GM13976 (cell line): ENCODE measurements around the gene IL17RB.

Experiments used
- DNase-seq: peaks from one replicate; pipeline ENCODE4 v3.0.0; 2012; ENCODE audit warnings: low spot score
- CTCF ChIP-seq: IDR thresholded peaks from 2 replicates; pipeline ENCODE4 v1.5.1; 2012; ENCODE audit warnings: borderline replicate concordance, mild to moderate bottlenecking; ENCODE audit not compliant: insufficient read depth; ENCODE audit errors: extremely low read depth, missing control alignments, control extremely low read depth
- in situ Hi-C: fragments of 300-500 bp; cut with MboI; formaldehyde crosslinking; loops from one replicate; pipeline ENCODE4 v1.12.0; 2022; ENCODE audit warnings: low sequenced_read_pairs, mixed read lengths, inconsistent platforms; ENCODE audit not compliant: unreplicated experiment

The IL17RB gene

GRCh38 chr3:53812434-53812833 lies 33.9 kb upstream of the IL17RB start:
- in situ Hi-C loops, result no loop called here
- TF ChIP-seq CTCF, result no peak
- no peak for DNase-seq

- DNase-seq, result no peak
- no peak for TF ChIP-seq CTCF
- in situ Hi-C loops, result no loop called here
Observed at GRCh38 chr3:53813229-53813628, 33.1 kb upstream of the IL17RB start.

GRCh38 chr3:53813876-53814275 lies 32.5 kb upstream of the IL17RB start:
- DNase-seq, result no peak
- TF ChIP-seq CTCF, result no peak
- in situ Hi-C loops, result no loop called here

GRCh38 chr3:53815067-53815466 lies 31.3 kb upstream of the IL17RB start:
- no peak for DNase-seq
- in situ Hi-C loops, result no loop called here
- no peak for TF ChIP-seq CTCF

GRCh38 chr3:53815651-53816050 lies 30.7 kb upstream of the IL17RB start:
- TF ChIP-seq CTCF, result no peak
- in situ Hi-C loops, result no loop called here

GRCh38 chr3:53816425-53816824 lies 29.9 kb upstream of the IL17RB start:
- in situ Hi-C loops, result no loop called here
- DNase-seq, result no peak
- no peak for TF ChIP-seq CTCF

More at GRCh38 chr3:53815651-53816050, 30.7 kb upstream of the IL17RB start:
- DNase-seq, result no peak

GRCh38 chr3:53817211-53817610 lies 29.2 kb upstream of the IL17RB start:
- in situ Hi-C loops, result no loop called here
- TF ChIP-seq CTCF, result no peak
- no peak for DNase-seq
